Chondrocyte (in vitro differentiated cells): ENCODE data around the gene DAZ1. TPM values are rescaled to one million over a fixed set of nuclear protein-coding genes. Genes with fewer than 3 reads are reported as not detected.
"Not testable (repeated sequence)": the region's sequence is repeated elsewhere in the genome, so short reads cannot be mapped to it uniquely, and the experiment has no call there.

Experiments used
- DNase-seq: peaks from one replicate; pipeline ENCODE4 v3.0.0; 2021; ENCODE audit warnings: mixed read lengths, low spot score
- H3K27ac Mint-ChIP-seq: one replicate; pipeline ENCODE4 v1.8.0; 2021; ENCODE audit warnings: mild to moderate bottlenecking, moderate library complexity, mixed read lengths; ENCODE audit not compliant: unreplicated experiment
- H3K27me3 Mint-ChIP-seq: 2 replicates; pipeline ENCODE4 v1.8.0; 2021; ENCODE audit warnings: low read depth, mixed read lengths
- H3K36me3 Mint-ChIP-seq: 2 replicates; pipeline ENCODE4 v1.8.0; 2021; ENCODE audit warnings: low read depth, mixed read lengths
- H3K4me1 Mint-ChIP-seq: 2 replicates; pipeline ENCODE4 v1.8.0; 2021; ENCODE audit warnings: low read depth, mild to moderate bottlenecking, mixed read lengths
- H3K4me3 Mint-ChIP-seq: one replicate; pipeline ENCODE4 v1.8.0; 2021; ENCODE audit warnings: mild to moderate bottlenecking, moderate library complexity, mixed read lengths; ENCODE audit not compliant: unreplicated experiment
- H3K9me3 Mint-ChIP-seq: 2 replicates; pipeline ENCODE4 v1.8.0; 2021; ENCODE audit warnings: low read depth, mixed read lengths
- long read RNA-seq: library from polyadenylated mRNA; stranded (forward); transcript quantifications from one replicate; pipeline ENCODE4 v2.0.0, GENCODE V29; 2021
- total RNA-seq: library from RNA; stranded (reverse); gene quantifications from 3 replicates; pipeline ENCODE4 v1.2.1, GENCODE V29; 2021

DAZ1 gene, protein sequence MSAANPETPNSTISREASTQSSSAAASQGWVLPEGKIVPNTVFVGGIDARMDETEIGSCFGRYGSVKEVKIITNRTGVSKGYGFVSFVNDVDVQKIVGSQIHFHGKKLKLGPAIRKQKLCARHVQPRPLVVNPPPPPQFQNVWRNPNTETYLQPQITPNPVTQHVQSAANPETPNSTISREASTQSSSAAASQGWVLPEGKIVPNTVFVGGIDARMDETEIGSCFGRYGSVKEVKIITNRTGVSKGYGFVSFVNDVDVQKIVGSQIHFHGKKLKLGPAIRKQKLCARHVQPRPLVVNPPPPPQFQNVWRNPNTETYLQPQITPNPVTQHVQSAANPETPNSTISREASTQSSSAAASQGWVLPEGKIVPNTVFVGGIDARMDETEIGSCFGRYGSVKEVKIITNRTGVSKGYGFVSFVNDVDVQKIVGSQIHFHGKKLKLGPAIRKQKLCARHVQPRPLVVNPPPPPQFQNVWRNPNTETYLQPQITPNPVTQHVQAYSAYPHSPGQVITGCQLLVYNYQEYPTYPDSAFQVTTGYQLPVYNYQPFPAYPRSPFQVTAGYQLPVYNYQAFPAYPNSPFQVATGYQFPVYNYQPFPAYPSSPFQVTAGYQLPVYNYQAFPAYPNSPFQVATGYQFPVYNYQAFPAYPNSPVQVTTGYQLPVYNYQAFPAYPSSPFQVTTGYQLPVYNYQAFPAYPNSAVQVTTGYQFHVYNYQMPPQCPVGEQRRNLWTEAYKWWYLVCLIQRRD
- not detected in 3 replicates for total RNA-seq
- long read RNA-seq, result 0 reads

DNA sequence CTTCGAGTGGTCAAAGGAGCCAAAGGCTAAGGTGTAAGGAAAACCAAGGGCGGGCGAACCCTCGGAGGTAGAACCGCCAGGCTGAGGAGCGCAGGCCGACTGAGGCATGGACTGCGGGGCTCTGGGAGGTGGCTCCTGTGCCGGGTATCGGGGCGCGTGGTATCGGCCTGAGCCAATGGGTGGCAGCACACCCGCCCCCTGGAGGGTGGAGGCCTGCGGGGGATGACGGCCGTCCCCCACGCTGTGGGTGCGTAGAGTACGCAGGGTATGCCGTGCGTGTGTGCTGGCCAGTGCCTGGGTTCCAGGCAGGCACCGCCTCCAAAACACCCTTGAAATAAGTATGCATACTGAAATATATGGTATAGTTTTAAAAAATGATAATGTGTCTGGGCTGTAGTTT lies at the start of gene DAZ1:
Gene DAZ1 (minus strand): TSS at position 101 of the 400 bp plus-strand sequence. CDS start 208 bp downstream, outside the sequence.
- H3K9me3 Mint-ChIP-seq, H3K4me3 Mint-ChIP-seq, H3K27me3 Mint-ChIP-seq, H3K27ac Mint-ChIP-seq, DNase-seq, H3K36me3 Mint-ChIP-seq, H3K4me1 Mint-ChIP-seq: not testable (repeated sequence)

DNA sequence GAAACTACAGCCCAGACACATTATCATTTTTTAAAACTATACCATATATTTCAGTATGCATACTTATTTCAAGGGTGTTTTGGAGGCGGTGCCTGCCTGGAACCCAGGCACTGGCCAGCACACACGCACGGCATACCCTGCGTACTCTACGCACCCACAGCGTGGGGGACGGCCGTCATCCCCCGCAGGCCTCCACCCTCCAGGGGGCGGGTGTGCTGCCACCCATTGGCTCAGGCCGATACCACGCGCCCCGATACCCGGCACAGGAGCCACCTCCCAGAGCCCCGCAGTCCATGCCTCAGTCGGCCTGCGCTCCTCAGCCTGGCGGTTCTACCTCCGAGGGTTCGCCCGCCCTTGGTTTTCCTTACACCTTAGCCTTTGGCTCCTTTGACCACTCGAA lies 20.4 kb upstream of the DAZ1 start, which contains the start of gene DAZ2:
Gene DAZ2 (plus strand): TSS at position 301 of the 400 bp plus-strand sequence. CDS start 208 bp downstream, outside the sequence.
- H3K4me1 Mint-ChIP-seq, H3K27me3 Mint-ChIP-seq, H3K36me3 Mint-ChIP-seq, H3K9me3 Mint-ChIP-seq, H3K27ac Mint-ChIP-seq, DNase-seq, H3K4me3 Mint-ChIP-seq: not testable (repeated sequence)

DNA sequence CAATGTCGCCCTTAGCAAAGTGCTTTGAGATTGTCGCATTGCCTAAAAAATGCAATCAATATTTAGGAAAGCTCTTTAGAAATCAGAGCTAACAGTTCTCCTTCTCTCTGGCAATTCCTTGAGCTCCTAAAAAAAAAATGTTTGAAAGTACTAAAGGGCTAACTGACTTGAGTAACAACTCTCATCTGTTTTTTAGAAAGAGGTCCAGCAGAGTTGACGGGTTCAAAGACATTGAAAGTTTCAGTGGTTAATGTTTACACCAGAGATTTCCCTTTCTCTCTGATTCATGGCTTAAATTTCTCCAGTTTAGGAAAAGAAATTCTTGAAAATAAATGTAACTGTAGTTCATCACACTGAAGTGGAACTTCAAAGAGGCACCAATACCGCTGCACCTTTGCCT lies 11.9 kb upstream of the DAZ1 start:
- not testable (repeated sequence) for H3K4me3 Mint-ChIP-seq

GRCh38 chrY:23209802-23210495 lies 11.1 kb upstream of the DAZ1 start:
- not testable (repeated sequence) for H3K4me1 Mint-ChIP-seq, H3K9me3 Mint-ChIP-seq, H3K27ac Mint-ChIP-seq, H3K36me3 Mint-ChIP-seq, H3K4me3 Mint-ChIP-seq, H3K27me3 Mint-ChIP-seq, DNase-seq

More for the DNA sequence above, 11.9 kb upstream of the DAZ1 start:
- not testable (repeated sequence) for H3K27ac Mint-ChIP-seq, H3K9me3 Mint-ChIP-seq, H3K27me3 Mint-ChIP-seq, H3K36me3 Mint-ChIP-seq, DNase-seq, H3K4me1 Mint-ChIP-seq

DNA sequence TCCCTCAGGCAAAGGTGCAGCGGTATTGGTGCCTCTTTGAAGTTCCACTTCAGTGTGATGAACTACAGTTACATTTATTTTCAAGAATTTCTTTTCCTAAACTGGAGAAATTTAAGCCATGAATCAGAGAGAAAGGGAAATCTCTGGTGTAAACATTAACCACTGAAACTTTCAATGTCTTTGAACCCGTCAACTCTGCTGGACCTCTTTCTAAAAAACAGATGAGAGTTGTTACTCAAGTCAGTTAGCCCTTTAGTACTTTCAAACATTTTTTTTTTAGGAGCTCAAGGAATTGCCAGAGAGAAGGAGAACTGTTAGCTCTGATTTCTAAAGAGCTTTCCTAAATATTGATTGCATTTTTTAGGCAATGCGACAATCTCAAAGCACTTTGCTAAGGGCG lies 8.6 kb upstream of the DAZ1 start:
- not testable (repeated sequence) for H3K9me3 Mint-ChIP-seq, H3K4me3 Mint-ChIP-seq, H3K4me1 Mint-ChIP-seq, H3K36me3 Mint-ChIP-seq, H3K27ac Mint-ChIP-seq, DNase-seq, H3K27me3 Mint-ChIP-seq

Other genes starting within 250 kb of the DAZ1 start
- gene BPY2, start 214.7 kb downstream of the DAZ1 start, total RNA-seq, result not detected in 3 replicates
- not detected in 3 replicates for gene DAZ2, start 20.5 kb upstream of the DAZ1 start, total RNA-seq